HepG2 (cell line): Measurements from ENCODE around the gene IL11RA. TPM values are rescaled to one million over a fixed set of nuclear protein-coding genes. Genes with fewer than 3 reads are reported as not detected.

Experiments
- CBX1 ChIP-seq: IDR thresholded peaks from one replicate; pipeline ENCODE4 v1.6.1; 2016; ENCODE audit warnings: antibody characterized with exemption, low read depth
- ELF1 ChIP-seq: sonication (generic); formaldehyde crosslinking; IDR thresholded peaks from 2 replicates; pipeline ENCODE4 v1.4.0; 2020; ENCODE audit warnings: missing genetic modification reagents
- ETV5 ChIP-seq: IDR thresholded peaks from 2 replicates; pipeline ENCODE4 v1.6.1; 2018; ENCODE audit warnings: missing biosample characterization, missing genetic modification reagents, inconsistent platforms, borderline replicate concordance
- HMG20A ChIP-seq: IDR thresholded peaks from 2 replicates; pipeline ENCODE4 v1.6.1; 2016; ENCODE audit warnings: borderline replicate concordance
- MXD4 ChIP-seq: IDR thresholded peaks from 2 replicates; pipeline ENCODE4 v1.6.1; 2016; ENCODE audit warnings: mild to moderate bottlenecking, missing biosample characterization, missing genetic modification reagents
- NBN ChIP-seq: fragments of 450-650 bp; conservative IDR thresholded peaks from 2 replicates; pipeline ENCODE4 v1.6.1; 2017
- RELA ChIP-seq: sonication (generic); formaldehyde crosslinking; IDR thresholded peaks from 2 replicates; pipeline ENCODE4 v1.4.0; 2020; ENCODE audit warnings: missing genetic modification reagents
- SRSF1 ChIP-seq: fragments of 200-400 bp; formaldehyde crosslinking; optimal IDR thresholded peaks from 2 replicates; pipeline ENCODE3; 2017; ENCODE audit warnings: mild to moderate bottlenecking, low read depth, low read length, moderate library complexity
- SYNCRIP ChIP-seq: fragments of 200-400 bp; formaldehyde crosslinking; IDR thresholded peaks from 2 replicates; pipeline ENCODE4 v1.6.1; 2018; ENCODE audit warnings: mild to moderate bottlenecking, low read depth, low read length; ENCODE audit not compliant: insufficient read depth
- TBX3 ChIP-seq: fragments of 450-650 bp; IDR thresholded peaks from 2 replicates; pipeline ENCODE4 v1.6.1; 2017; ENCODE audit warnings: antibody characterized with exemption, mild to moderate bottlenecking, inconsistent platforms, borderline replicate concordance
- YEATS4 ChIP-seq: sonication (generic); formaldehyde crosslinking; IDR thresholded peaks from 2 replicates; pipeline ENCODE4 v1.4.0; 2020; ENCODE audit warnings: missing genetic modification reagents, borderline replicate concordance
- ZNF207 ChIP-seq: fragments of 450-650 bp; IDR thresholded peaks from 2 replicates; pipeline ENCODE4 v1.6.1; 2016; ENCODE audit warnings: antibody characterized with exemption, borderline replicate concordance
- ZNF280B ChIP-seq: sonication (generic); formaldehyde crosslinking; IDR thresholded peaks from 2 replicates; pipeline ENCODE4 v1.5.0; 2020; ENCODE audit warnings: missing genetic modification reagents, mild to moderate bottlenecking, borderline replicate concordance
- ZNF414 ChIP-seq: sonication (generic); formaldehyde crosslinking; IDR thresholded peaks from 2 replicates; pipeline ENCODE4 v1.5.0; 2020; ENCODE audit warnings: missing genetic modification reagents
- ZNF432 ChIP-seq: sonication (generic); formaldehyde crosslinking; IDR thresholded peaks from 2 replicates; pipeline ENCODE4 v1.5.0; 2020; ENCODE audit warnings: missing genetic modification reagents, mild to moderate bottlenecking, borderline replicate concordance
- ZNF558 ChIP-seq: sonication (generic); formaldehyde crosslinking; IDR thresholded peaks from 2 replicates; pipeline ENCODE4 v1.9.0; 2022; ENCODE audit warnings: mild to moderate bottlenecking, missing genetic modification reagents, borderline replicate concordance
- ZNF577 ChIP-seq: sonication (generic); formaldehyde crosslinking; IDR thresholded peaks from 2 replicates; pipeline ENCODE4 v1.4.0; 2020; ENCODE audit warnings: mild to moderate bottlenecking, low read depth, missing genetic modification reagents, borderline replicate concordance
- ZNF737 ChIP-seq: sonication (generic); formaldehyde crosslinking; IDR thresholded peaks from 2 replicates; pipeline ENCODE4 v1.5.0; 2020; ENCODE audit warnings: missing genetic modification reagents, mild to moderate bottlenecking, borderline replicate concordance
- ZNF747 ChIP-seq: sonication (generic); formaldehyde crosslinking; IDR thresholded peaks from 2 replicates; pipeline ENCODE4 v1.8.1; 2023; ENCODE audit warnings: missing genetic modification reagents, mild to moderate bottlenecking, borderline replicate concordance
- polyA plus RNA-seq, 8 experiments: library from polyadenylated mRNA; depleted of rRNA in 3 of 8; stranded (reverse) in 7 of 8; unstranded in 1 of 8; fragments of >200 nt; fragmentation: Illumina TruSeq in 4 of 8; extraction: Trizol in 4 of 8; gene quantifications; 2 replicates each; pipeline versions ENCODE4 v1.2.1 to v1.2.3, GENCODE V29; 2011 to 2016; ENCODE audit warnings: low read depth in 4 of 8, missing spikeins in 1 of 8, mixed read lengths in 1 of 8; ENCODE audit not compliant: insufficient read depth in 1 of 8
- total RNA-seq, 5 experiments: library from RNA; depleted of rRNA; stranded (reverse); fragments of >200 nt; fragmentation: Illumina TruSeq; extraction: Trizol; gene quantifications; 2 replicates each; pipeline ENCODE4 v1.2.3, GENCODE V29; 2016; ENCODE audit warnings: low read depth in 1 of 5
- TF ChIP-seq, protein P1 (sequence below): sonication (generic); formaldehyde crosslinking; IDR thresholded peaks from 2 replicates; pipeline ENCODE4 v1.5.1; 2020; ENCODE audit warnings: missing genetic modification reagents, mild to moderate bottlenecking, borderline replicate concordance
- TF ChIP-seq, protein P2 (sequence below): IDR thresholded peaks from 2 replicates; pipeline ENCODE4 v1.6.1; 2012; ENCODE audit warnings: inconsistent platforms
- TF ChIP-seq, protein P3 (sequence below): sonication (generic); formaldehyde crosslinking; IDR thresholded peaks from 2 replicates; pipeline ENCODE4 v1.5.0; 2020; ENCODE audit warnings: mild to moderate bottlenecking, missing genetic modification reagents, borderline replicate concordance

IL11RA gene
- total and polyA plus RNA-seq, 2 of the 13 experiments (the other 11 are each of a cell fraction or from before 2014, with no cell fraction given) = 2.0 to 4.2 TPM

DNA sequence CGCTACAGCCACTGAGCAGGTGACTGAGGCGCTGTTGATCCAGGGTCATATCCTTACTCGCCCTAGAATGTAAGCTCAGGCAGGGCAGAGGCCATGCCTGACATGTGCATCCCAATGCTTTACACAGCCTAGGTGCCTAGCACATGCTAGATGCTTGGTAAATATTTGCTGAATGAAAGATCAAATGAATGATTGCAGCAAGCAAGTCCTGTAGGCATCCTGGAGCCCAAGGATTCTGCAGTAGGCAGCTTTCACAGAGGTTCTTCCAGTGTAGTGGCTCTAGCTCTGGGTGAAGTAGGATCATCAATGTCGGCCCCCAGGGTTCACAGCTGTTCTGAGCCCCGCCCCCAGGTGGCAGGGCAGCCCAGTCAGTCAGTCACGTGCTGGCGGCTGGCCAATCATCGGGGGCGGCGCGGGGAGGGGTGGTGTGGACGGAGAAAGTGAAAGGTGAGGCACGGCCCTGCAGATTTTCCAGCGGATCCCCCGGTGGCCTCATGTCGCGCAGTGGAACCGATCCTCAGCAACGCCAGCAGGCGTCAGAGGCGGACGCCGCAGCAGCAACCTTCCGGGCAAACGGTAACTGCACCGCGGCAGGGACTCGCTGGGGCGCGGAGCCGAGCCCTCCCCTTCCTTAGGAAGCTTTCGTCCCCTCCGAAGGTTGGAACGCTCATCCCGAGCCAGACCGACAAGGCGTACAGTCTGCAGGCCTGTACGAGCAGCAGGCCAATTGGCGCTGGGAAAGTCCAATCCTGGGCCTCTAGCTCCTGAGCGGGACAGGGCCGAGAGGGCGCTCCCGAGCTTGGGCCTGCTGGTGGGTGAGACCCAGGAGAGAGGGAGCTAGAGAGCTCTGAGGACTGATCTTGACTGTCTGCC lies 5.5 kb upstream of the IL11RA start, which contains the start of gene GALT (continued):
- TF ChIP-seq CBX1 = peak; percentile 36
- peak; percentile 39; the same call in 1 of the 2 replicates for TF ChIP-seq ZNF414 (CRISPR knock-in tag)
- TF ChIP-seq NBN = no peak
- TF ChIP-seq SYNCRIP = no peak
- 0 out of 2 replicates have a peak, but pooled peaks have one; percentile 37 for TF ChIP-seq ETV5 (CRISPR knock-in tag)
- peak; percentile 77; the same call in 1 of the 2 replicates for TF ChIP-seq MXD4 (CRISPR knock-in tag)
- no peak for TF ChIP-seq ELF1
- TF ChIP-seq TBX3 = peak; percentile 54; the same call in 1 of the 2 replicates
- TF ChIP-seq RELA (CRISPR knock-in tag) = no peak
- peak; percentile 62 for TF ChIP-seq YEATS4 (CRISPR knock-in tag)
- peak; percentile 31; the same call in 1 of the 2 replicates for TF ChIP-seq ZNF558 (CRISPR knock-in tag)
- TF ChIP-seq ZNF280B (CRISPR knock-in tag) = peak; percentile 93; the same call in 1 of the 2 replicates
- no peak for TF ChIP-seq ZNF577 (CRISPR knock-in tag)
- TF ChIP-seq ZNF432 (CRISPR knock-in tag) = no peak
- TF ChIP-seq ZNF737 (CRISPR knock-in tag) = peak; percentile 54; the same call in 1 of the 2 replicates
- TF ChIP-seq ZNF747 (CRISPR knock-in tag) = 0 out of 2 replicates have a peak, but pooled peaks have one; percentile 9
- peak; percentile 64 for TF ChIP-seq SRSF1
- TF ChIP-seq, protein P1, sequence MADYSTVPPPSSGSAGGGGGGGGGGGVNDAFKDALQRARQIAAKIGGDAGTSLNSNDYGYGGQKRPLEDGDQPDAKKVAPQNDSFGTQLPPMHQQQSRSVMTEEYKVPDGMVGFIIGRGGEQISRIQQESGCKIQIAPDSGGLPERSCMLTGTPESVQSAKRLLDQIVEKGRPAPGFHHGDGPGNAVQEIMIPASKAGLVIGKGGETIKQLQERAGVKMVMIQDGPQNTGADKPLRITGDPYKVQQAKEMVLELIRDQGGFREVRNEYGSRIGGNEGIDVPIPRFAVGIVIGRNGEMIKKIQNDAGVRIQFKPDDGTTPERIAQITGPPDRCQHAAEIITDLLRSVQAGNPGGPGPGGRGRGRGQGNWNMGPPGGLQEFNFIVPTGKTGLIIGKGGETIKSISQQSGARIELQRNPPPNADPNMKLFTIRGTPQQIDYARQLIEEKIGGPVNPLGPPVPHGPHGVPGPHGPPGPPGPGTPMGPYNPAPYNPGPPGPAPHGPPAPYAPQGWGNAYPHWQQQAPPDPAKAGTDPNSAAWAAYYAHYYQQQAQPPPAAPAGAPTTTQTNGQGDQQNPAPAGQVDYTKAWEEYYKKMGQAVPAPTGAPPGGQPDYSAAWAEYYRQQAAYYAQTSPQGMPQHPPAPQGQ = 0 out of 2 replicates have a peak, but pooled peaks have one; percentile 35
- no peak for TF ChIP-seq ZNF207
- TF ChIP-seq HMG20A (CRISPR knock-in tag) = peak; percentile 19; the same call in 1 of the 2 replicates
- TF ChIP-seq, protein P2, sequence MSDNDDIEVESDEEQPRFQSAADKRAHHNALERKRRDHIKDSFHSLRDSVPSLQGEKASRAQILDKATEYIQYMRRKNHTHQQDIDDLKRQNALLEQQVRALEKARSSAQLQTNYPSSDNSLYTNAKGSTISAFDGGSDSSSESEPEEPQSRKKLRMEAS = peak; percentile 90
- TF ChIP-seq, protein P3, sequence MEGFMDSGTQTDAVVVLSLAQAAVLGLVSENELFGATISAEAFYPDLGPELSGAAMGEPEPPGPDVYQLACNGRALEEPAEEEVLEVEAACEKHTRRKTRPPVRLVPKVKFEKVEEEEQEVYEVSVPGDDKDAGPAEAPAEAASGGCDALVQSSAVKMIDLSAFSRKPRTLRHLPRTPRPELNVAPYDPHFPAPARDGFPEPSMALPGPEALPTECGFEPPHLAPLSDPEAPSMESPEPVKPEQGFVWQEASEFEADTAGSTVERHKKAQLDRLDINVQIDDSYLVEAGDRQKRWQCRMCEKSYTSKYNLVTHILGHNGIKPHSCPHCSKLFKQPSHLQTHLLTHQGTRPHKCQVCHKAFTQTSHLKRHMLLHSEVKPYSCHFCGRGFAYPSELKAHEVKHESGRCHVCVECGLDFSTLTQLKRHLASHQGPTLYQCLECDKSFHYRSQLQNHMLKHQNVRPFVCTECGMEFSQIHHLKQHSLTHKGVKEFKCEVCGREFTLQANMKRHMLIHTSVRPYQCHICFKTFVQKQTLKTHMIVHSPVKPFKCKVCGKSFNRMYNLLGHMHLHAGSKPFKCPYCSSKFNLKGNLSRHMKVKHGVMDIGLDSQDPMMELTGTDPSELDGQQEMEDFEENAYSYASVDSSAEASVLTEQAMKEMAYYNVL = peak; percentile 49
